ENCODE measurements around the gene TRNP1.

The TRNP1 gene

DNA sequence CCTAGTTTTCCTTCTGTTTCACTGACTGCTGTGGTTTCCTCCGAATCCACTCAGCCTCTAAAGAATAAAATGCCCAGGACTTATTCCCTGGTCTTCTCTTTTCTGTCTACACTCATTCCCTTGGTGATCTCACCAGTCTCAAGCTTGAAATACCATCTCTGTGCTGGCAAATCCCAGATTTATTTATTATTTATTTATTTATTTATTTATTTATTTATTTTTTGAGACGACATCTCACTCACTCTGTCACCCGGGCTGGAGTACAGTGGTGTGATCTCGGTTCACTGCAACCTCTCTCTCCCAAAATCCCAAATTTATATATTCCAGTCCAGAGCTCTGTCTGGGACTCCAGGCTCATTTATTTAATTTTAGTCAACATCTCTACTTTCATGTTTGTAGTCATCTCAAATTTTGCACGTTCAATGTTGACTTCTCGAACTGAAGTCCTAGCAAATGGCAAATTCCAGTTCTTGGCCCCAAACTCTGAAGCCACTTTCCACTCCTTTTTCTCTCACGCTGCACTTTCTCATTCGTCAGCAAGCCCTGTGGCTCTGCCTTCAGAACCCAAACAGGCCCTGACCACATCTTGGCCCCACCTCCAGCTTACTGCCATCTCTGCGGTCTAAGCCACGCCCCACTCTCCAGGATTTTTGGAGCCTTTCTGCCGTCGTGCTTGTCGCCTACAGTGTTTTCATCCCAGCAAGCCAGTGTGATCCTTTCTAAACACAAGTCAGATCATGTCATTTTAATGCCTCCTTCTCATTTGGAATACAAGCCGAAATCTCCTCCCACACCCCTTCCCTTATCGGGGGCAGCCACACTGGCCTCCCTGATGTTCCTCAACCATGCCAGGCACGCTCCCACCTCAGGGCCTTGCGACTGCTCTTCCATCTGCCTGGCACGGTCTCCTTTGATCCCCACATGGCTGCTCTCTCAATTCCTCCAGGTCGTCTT, 33.4 kb downstream of the TRNP1 start:
- DNase-seq (ENCODE audit: low read depth in 2 of 2), result peak; percentile 45 to 47

DNA sequence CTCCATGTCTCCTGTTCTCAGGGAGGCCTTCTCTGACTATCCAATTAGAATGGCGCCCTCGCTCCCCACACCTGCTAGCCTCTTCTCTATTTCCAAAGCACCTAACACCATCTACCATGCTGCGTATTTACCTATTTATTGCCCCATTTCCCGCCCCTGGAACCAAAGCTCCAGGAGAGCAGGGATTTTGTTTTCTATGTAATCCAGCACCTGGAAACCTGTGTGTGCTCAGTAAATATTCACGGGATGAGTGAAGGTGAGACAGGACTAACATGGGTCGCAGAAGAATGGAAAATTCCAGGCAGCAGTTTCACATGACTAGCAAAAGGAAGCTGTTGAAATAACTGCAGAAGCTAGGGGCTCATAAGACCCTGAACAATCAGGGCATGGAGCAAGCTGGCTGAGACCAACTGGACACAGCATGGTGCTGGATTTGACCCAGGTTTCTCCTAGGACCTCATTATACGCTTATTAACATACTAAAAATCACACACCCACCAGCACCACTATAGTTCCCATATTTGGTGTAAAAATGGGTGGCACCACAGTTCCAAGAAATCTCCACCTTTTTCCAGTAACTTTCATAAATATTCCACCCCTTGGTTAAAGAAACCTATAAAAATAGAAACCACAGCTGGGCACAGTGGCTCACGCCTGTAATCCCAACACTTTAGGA, 34.2 kb downstream of the TRNP1 start:
- no peak for DNase-seq (ENCODE audit: low read depth in 2 of 2)

DNA sequence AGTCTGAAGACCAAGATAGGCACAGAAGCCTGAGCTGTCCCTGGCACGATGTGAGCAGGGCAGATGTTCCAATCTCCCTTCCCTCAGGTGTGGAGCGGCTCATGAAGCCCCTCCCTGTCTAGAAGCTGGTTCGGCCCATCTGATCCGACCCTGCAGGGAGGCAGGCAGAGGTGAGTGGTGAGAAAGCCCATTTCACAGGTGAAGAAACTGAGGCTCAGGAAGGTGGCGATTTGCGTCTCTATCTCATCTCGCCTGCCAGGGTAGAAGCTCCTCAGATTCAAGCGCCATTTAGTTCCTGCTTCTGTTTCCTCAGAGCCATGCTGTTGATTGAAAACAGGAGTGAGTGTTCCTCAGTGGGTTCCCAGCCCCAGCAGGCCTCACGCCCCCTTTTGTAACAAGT, 36.0 kb downstream of the TRNP1 start:
- no peak for DNase-seq (ENCODE audit: low read depth in 2 of 2)

DNA sequence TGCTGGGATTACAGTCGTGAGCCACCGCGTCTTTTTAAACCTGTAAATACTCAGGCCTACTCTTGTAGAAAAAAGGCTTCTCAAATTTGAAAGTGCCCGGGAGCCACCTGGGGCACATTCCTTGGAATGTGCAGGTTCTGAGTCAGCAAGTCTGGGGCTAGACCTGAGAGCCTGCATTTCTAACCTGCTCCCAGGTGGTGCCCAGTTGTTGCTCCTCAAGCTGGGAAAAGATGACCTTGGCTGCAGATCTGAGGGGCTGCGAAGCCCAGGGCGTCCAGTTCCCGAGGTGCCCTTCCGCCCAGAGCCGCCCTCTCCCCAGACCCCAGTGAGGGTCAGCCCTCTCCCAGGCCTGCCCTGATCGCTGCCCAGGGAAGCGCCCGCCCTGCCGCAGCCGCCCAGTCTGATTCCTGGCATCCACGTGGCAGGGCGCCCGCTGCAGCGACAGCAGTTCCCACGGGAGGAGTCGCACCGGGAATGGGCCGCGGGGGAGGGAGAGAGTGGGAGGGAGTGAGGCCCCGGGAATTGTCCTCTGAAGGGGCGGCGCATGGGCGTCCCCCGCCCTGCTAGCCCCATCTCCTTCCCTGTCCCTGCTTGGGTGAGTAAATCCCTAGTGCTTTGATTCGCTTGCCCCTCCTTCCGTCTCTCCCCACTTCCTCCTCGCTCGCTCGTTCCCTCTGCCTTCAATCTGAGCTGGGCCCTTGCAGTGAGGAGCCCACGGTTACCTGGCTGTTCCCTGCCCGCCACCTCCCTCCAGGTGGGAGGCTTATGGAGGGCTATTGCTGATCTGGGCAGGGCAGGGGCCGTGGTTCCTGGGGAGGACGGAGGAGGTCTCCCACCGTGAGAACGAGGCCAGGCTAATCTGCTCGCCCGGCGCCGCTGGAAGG, 38.0 kb downstream of the TRNP1 start:
- peak; percentile 41 to 45 for DNase-seq (ENCODE audit: low read depth in 2 of 2)

DNA sequence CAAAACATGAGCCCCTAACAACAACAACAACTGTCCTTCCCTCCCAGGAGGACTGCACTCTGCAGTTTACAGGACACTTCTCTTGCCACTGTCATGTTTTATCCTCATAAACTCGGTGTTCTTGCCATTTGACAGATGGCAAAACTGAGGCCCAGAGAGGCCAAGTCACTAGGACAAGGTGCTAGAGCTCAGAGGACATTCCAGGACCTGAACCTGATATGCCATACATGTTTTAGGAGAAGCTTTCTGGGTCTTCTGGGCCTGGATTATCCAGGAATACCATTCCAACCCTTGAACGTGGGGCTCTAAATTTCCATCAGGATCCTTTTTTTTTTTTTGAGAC, 38.6 kb downstream of the TRNP1 start:
- DNase-seq (ENCODE audit: low read depth in 2 of 2), result no peak

DNA sequence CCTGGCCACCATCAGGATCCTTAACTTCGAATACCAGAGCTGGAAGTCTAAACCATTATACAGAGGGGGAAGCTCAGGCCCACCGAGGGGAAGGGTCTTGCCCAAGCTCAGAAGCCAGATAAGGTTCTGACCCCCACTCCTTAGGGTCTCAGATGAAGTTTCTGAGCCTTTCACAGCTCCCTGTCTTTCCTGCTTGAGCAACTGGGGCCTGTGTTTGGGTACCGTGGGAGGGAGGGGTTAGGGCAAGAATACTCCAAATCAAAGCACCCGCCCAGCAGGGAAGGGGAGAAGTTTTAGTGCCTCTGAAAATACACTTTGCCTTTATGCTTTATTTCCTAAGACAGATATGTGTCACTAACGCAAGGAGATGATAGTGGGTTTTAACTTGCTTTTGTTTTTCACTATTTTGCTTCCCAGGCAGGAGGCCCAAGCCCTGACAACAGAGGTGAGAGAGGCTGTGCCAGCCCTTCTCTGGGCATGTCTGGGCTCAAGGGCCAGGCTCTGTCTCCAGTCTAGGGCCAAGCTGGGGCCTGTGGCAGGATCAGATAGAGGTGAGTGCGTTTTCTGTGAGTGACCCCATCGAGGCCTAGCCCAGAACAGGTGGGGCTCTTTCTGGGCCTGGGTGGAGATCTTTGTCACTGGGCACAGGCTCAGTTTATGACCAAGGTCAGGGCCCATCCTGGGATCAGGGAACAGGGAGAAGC, 39.7 kb downstream of the TRNP1 start:
- DNase-seq (ENCODE audit: low read depth in 2 of 2), result no peak

DNA sequence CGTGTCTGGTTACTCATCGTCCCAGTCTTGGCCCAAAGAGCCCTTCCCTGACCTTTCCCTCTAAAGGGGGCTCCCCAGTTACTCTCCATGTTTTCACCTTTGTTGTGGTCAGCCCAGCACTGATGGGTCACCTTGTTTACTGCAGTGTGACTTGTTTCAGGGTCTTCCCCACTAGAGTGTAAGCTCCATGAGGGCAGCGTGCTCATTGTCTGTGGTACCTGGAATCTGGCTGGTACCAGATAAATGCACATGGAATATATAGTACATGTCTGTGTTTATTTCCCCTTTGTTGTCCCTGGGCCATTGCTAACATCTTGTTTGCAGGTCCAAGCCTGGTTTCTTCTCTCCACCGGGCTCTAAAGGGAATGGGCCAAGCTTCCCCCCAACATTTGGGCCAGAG, 41.9 kb downstream of the TRNP1 start:
- DNase-seq (ENCODE audit: low read depth in 2 of 2), result no peak

DNA sequence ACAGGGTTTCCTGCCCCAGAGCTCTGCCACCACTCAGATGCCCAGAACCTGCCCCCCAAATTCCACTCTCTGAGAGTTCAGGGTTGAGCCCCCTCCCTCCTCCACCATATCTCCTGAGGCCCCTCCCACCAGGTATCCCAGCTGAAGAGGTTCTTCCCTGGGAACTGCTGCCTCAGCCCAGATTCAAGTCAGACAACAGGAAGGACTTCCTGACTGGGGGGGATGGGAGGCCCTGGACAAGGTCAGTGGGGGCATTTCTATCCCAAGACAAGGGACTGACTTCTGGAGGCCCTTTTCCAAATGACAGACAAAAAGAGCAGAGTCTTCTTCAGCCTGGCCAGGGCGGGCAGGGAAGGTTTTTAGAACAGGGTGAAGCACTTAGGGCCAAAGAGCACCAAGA, 43.2 kb downstream of the TRNP1 start:
- DNase-seq (ENCODE audit: low read depth in 2 of 2), result no peak

DNA sequence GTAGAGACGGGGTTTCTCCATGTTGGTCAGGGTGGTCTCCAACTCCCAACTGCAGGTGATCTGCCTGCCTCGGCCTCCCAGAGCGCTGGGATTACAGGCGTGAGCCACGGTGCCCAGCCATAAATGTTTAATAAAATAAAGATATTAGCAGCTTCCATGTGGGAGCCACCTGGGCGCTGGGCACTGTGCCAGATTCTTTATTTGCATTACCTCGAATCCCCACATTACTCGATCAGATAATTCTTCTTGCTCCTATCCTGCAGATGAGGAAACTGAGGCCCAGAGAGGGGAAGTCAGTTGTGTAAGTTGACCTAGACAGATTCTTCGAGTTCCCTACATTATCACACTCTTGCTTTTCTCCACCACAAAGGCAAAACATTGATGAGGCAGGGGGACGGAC, 44.0 kb downstream of the TRNP1 start:
- DNase-seq (ENCODE audit: low read depth in 2 of 2), result no peak

DNA sequence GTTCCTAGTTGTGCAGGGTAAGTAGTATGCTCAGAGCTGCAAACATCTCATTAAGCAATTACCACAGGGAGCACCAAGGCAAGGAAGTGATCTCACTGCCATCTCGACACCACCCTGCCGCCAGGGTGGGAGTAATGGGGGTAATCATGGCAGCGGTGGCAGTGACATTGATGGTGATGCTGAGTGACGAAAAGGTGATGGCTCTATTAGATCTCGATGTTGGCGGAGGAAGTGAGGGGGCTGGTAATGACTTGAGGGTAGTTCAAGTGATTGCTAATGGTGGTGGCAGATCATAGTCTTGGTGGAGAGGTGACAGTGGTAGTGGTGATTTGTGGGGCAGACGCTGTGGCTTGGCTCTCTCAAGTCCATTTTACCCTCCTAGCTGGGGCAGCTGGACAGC, 44.5 kb downstream of the TRNP1 start:
- DNase-seq (ENCODE audit: low read depth in 2 of 2), result no peak

DNA sequence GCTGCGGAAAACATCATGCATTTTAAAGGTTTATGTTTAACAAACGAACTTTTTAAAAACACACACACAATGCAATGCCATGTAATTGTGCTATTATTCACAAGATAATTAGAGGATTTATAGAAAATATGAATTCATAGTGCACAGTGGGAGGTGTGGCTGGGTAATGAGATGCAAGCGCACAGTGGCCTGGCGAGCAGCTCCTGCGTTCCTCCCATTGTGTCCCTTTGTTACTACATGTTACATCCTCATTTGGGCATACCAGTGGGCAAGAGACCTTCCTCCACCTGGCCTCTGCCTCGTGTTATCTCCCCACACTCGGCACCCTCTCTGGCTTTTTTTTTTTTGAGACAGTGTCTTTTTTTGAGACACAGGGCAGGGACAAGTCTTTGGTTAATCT, 49.2 kb downstream of the TRNP1 start:
- no peak for DNase-seq (ENCODE audit: low read depth in 2 of 2)

DNA sequence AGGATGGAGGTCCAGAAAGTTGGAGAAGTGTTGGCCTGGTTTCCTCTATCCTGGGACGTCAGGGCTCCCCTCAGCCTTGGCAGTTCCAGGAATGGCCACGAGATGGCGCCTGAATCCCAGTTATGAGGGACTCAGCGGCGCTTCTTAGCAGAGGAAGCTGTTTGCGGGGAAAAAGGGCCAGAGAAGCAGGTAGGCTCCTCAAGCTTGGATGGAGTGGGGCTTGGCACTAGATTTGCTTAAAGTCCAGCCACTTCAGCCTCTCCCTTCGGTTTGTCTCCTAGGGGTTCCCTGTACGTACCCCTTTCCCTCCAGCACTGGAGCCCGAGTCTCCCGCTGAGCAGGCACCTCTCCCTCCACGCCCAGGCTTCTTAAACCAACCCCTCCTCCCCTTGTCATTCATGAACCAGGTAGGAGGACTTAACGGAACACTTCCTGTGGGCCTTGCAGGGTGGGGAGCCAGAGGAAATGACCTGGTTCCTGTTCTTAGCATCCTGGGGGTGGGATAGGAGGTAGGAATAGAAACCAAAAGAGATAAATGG, 51.2 kb downstream of the TRNP1 start:
- DNase-seq (ENCODE audit: low read depth in 2 of 2), result peak; percentile 48 to 51

DNA sequence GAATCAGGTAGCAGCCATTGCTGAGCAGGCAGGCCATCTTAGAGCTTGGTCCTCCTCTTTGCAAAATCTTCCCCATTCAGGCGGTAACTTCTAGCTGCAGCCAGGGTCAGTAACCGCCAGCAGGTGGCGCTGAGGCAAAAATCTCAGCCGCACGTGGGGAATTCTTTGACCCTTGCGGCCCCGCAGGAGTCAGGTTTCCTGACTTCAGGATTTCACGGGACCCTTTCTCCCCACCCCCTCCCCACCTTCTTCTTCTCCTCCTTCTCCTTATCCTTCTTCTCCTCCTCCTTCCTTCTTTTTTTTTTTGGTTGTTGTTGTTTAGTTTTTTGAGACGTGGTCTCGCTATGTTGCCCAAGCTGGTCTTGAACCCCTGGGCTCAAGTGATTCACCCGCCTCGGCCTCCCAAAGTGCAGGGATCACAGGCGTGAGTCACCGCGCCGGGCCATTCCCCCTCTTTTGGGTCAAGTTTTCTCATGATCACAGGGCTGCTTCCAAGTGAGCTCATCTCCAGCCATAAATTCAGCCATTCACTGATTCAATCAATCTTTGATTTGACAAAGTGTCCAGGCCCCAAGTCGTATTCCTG, 52.6 kb downstream of the TRNP1 start:
- no peak for DNase-seq (ENCODE audit: low read depth in 2 of 2)

DNA sequence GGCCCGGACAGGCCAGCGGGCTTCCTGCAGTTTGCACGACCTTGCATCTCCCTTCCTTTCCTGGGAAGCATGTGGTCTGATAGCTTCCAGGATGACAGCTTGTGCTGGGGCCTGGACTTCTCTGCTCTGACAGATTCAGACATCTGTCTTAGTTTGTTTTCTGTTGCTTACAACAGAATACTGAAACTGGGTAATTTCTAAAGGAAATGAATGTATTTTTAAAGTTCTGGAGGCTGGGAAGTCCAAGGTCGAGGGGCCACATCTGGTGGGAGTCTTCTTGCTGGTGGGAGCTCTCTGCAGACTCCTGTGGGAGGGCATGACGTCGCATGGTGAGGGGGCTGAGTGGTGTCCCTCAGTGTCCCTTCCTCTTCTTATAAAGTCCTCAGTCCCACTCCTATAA, 54.4 kb downstream of the TRNP1 start:
- no peak for DNase-seq (ENCODE audit: low read depth in 2 of 2)

DNA sequence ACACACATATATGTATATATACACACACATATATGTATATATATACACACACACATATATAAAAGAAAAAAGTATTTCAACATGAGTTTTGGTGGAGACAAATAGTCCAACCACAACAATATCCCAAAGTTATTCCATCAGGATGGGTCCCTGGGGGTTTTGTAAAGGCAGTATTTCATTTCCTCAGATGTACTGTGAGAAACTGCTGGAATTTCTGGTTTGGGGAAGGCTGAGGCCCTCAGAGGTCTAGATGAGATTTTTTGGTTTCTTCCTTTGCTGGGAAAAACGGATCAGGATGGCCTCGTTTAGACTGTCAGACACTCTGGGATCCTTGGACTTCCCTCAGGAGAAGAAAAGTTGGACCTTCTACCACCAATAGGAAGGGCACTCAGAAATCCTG, 55.6 kb downstream of the TRNP1 start:
- DNase-seq (ENCODE audit: low read depth in 2 of 2), result no peak

DNA sequence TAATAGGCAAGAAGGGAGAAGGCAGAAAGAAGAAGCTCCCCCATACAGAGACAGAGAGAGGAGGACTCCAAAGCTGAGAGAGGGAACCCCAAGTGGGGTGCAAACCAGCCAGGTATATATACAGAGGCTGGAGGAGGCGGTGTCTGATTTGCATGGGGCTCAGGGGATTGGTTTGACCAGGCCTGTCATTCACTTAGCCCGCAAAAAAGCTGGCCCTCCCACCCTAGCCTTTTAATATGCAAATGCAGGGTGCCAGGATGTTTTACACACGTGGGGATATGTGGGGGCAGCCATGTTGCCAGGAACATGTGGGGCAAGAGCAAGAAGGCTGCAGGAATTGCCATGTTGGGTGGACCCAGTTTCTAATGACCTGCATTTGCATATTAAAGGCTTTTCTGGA, 56.1 kb downstream of the TRNP1 start:
- DNase-seq (ENCODE audit: low read depth in 2 of 2), result no peak

Measured in fibroblast of skin of left quadriceps (primary cell).